Measurements from ENCODE around the gene WDPCP.

DNA sequence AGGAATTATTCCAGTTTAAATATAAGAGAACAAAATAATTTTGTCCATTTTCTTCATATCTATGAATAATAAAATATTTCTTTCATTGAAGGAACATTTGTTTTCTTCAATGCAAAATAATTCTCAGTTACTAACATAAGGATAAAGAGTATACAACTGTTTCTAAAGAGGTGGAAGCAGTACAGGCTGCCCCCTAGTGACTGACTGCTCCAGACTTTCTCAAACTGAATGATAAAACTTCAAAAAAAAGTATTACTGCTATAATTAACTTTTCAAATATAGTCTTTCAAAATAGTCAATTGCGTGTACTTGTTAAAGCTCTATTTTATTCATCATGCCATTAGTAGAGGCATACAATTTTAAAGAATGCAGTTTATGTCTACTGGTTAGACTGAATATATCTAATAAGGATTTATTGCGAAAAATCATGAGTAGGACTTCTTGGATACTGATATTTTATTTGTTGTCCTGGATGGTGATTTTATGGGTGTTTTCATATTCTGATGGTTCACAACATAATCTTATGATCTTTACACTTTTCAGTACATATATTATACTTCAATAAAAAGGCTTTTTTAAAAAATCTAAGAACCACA is 100.1 kb downstream of the WDPCP start:
- TF ChIP-seq, protein P1, sequence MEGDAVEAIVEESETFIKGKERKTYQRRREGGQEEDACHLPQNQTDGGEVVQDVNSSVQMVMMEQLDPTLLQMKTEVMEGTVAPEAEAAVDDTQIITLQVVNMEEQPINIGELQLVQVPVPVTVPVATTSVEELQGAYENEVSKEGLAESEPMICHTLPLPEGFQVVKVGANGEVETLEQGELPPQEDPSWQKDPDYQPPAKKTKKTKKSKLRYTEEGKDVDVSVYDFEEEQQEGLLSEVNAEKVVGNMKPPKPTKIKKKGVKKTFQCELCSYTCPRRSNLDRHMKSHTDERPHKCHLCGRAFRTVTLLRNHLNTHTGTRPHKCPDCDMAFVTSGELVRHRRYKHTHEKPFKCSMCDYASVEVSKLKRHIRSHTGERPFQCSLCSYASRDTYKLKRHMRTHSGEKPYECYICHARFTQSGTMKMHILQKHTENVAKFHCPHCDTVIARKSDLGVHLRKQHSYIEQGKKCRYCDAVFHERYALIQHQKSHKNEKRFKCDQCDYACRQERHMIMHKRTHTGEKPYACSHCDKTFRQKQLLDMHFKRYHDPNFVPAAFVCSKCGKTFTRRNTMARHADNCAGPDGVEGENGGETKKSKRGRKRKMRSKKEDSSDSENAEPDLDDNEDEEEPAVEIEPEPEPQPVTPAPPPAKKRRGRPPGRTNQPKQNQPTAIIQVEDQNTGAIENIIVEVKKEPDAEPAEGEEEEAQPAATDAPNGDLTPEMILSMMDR (IDR thresholded peaks at IDR 0.05): peak in 1 of 3 donors; percentile 31
- TF ChIP-seq POLR2A (IDR thresholded peaks at IDR 0.05) (no peak), EP300 (IDR thresholded peaks at IDR 0.05) (no peak)

Measured in ovary (tissue), 3 donors.